ENCODE data around the gene SRP19. TPM values are rescaled to one million over a fixed set of nuclear protein-coding genes. Genes with fewer than 3 reads are reported as not detected.
A peak's percentile ranks its signal among the peaks of the same experiment; 100 is the strongest.
"Not testable (repeated sequence)": the region's sequence is repeated elsewhere in the genome, so short reads cannot be mapped to it uniquely, and the experiment has no call there.

SRP19 gene
- total and polyA plus RNA-seq, 2 experiments from 2014 or later, result 66.6 to 158 TPM

DNA sequence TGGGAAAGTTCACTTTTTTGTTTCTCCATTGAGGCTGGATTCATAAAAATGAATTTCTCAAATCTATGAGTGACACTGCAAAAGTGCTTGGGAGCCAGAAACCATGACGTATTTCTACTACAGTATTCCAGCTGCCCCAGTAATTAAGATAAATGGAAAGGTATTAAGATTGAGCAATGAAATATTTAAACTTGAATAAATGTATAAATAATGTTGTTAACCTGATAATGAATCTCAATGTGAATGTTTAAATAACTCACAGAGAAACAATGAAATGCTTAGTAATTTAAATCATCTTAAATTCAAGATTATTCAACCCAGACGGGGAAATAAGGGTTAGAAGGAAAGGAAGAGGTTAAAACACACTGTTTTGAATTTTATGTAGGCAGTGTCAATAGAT, 11.2 kb upstream of the SRP19 start:
- no peak overlapping the region for H3K9ac ChIP-seq
- H3K27me3 ChIP-seq (replicated peaks; ENCODE audit: insufficient read depth), result no peaks in the 10 kb centered on the region
- H3K36me3 ChIP-seq (ENCODE audit: low read depth), result no peaks in the 10 kb centered on the region
- H3F3A ChIP-seq (ENCODE audit: insufficient read depth), result peaks cover 32% of the 10 kb centered on the region
- in situ Hi-C loops (cut with MboI), result no loop called here
- no peaks in the 10 kb centered on the region for H3K79me2 ChIP-seq (ENCODE audit: insufficient read depth)
- no peak overlapping the region for H3K4me3 ChIP-seq
- H2AFZ ChIP-seq, result no peak overlapping the region
- no peak for DNase-seq
- H4K20me1 ChIP-seq (ENCODE audit: insufficient read depth), result no peaks in the 10 kb centered on the region
- no peaks in the 10 kb centered on the region for H3K4me1 ChIP-seq (ENCODE audit: insufficient read depth)
- TF ChIP-seq EZH2 (IDR thresholded peaks at IDR 0.05; ENCODE audit: insufficient read depth, poor library complexity, severe bottlenecking), result no peak
- no peak for TF ChIP-seq EZH2phosphoT487 (IDR thresholded peaks at IDR 0.05; ENCODE audit: insufficient read depth, low read depth)
- no peak overlapping the region for H3K27ac ChIP-seq
- H3K9me3 ChIP-seq (ENCODE audit: low read depth), result no peaks in the 10 kb centered on the region
- H3K9me2 ChIP-seq (ENCODE audit: insufficient read depth), result no peaks in the 10 kb centered on the region
- H3K4me2 ChIP-seq (ENCODE audit: unreplicated experiment), result no peak overlapping the region
- 70 to 71% methylated on average over 2 of the region's 2 CpGs for WGBS, 2 experiments (ENCODE audit: low coverage in 1 of 2, low lambda C conversion rate in 2 of 2, missing lambda C conversion rate in 2 of 2)

DNA sequence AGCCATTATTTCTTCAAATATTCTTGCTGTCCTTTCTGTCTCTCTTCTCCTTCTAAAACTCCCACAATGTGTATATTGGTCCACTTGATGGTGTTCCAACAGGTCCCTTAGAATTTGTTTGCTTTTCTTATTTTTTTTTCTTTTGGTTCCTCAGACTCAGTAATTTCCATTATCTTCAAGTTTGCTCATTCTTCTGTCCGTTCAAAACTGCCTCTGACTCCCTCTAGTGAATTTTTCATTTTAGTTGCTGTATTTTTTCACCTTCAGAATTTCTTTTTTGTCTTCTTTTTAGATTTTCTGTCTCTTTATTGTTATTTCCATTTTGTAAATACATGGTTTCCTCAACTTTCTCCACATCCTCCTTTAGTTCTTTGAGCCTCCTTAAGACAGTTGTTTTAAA, 6.4 kb upstream of the SRP19 start:
- in situ Hi-C loops (cut with MboI), result no loop called here
- H3F3A ChIP-seq (ENCODE audit: insufficient read depth), result no peaks in the 10 kb centered on the region
- 21 to 33% methylated on average over 1 of the region's 1 CpG for WGBS, 2 experiments (ENCODE audit: low coverage in 1 of 2, low lambda C conversion rate in 2 of 2, missing lambda C conversion rate in 2 of 2)

DNA sequence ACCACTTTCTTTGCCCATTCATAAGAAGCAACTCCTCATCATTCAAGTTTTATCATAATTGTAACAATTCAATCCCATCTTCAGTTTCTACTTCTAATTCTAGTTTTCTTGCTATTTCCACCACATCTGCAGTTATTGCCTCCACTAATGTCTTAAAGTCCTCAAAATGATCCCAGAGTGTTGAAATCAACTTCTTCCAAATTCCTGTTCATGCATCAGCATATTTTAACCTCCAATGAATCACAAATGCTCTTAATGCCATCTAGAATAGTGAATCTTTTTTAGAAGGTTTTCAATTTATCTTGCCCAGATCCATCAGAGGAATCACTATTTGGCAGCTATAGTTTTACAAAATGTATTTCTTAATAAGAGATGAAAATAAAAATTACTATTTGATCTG, 3.2 kb upstream of the SRP19 start:
- Histone ChIP-seq H2AFZ (no peak overlapping the region), H3K36me3 (ENCODE audit: low read depth) (no peaks in the 10 kb centered on the region)

More for the DNA sequence above, 6.4 kb upstream of the SRP19 start:
- Histone ChIP-seq H3K4me1 (ENCODE audit: insufficient read depth) (peaks cover 12% of the 10 kb centered on the region), H4K20me1 (ENCODE audit: insufficient read depth) (no peaks in the 10 kb centered on the region), H3K27ac (no peak overlapping the region), H2AFZ (no peak overlapping the region), H3K9me3 (ENCODE audit: low read depth) (no peaks in the 10 kb centered on the region), H3K9me2 (ENCODE audit: insufficient read depth) (no peaks in the 10 kb centered on the region), H3K4me3 (no peak overlapping the region), H3K9ac (no peak overlapping the region), H3K36me3 (ENCODE audit: low read depth) (no peaks in the 10 kb centered on the region), H3K79me2 (ENCODE audit: insufficient read depth) (no peaks in the 10 kb centered on the region), H3K4me2 (ENCODE audit: unreplicated experiment) (no peak overlapping the region), H3K27me3 (replicated peaks; ENCODE audit: insufficient read depth) (no peaks in the 10 kb centered on the region)
- TF ChIP-seq EZH2 (IDR thresholded peaks at IDR 0.05; ENCODE audit: insufficient read depth, poor library complexity, severe bottlenecking) (no peak), EZH2phosphoT487 (IDR thresholded peaks at IDR 0.05; ENCODE audit: insufficient read depth, low read depth) (no peak)
- DNase-seq, result no peak

DNA sequence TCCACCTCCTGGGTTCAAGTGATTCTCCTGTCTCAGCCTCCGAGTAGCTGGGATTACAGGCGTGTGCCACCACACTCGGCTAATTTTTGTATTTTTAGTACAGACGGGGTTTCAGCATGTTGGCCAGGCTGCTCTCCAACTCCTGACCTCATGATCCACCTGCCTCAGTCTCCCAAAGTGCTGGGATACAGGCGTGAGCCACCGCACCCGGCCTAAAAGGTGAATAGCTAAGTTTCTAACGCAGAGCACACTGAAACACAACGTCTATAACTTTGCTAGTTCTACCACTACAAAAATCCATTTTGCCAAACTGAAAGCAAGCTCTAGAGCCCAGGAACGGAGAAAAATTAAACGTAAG, 537 bp upstream of the SRP19 start:
- peaks cover 50% of the 10 kb centered on the region for H3K79me2 ChIP-seq (ENCODE audit: insufficient read depth)

More for the DNA sequence above, 3.2 kb upstream of the SRP19 start:
- Histone ChIP-seq H3K9ac (no peak overlapping the region), H3K79me2 (ENCODE audit: insufficient read depth) (peaks cover 23% of the 10 kb centered on the region), H3K9me2 (ENCODE audit: insufficient read depth) (no peaks in the 10 kb centered on the region), H3K27ac (no peak overlapping the region), H3K27me3 (replicated peaks; ENCODE audit: insufficient read depth) (no peaks in the 10 kb centered on the region), H3K9me3 (ENCODE audit: low read depth) (no peaks in the 10 kb centered on the region), H4K20me1 (ENCODE audit: insufficient read depth) (no peaks in the 10 kb centered on the region), H3F3A (ENCODE audit: insufficient read depth) (no peaks in the 10 kb centered on the region), H3K4me3 (no peak overlapping the region), H3K4me2 (ENCODE audit: unreplicated experiment) (no peak overlapping the region), H3K4me1 (ENCODE audit: insufficient read depth) (peaks cover 23% of the 10 kb centered on the region)
- in situ Hi-C loops (cut with MboI), result no loop called here
- TF ChIP-seq EZH2 (IDR thresholded peaks at IDR 0.05; ENCODE audit: insufficient read depth, poor library complexity, severe bottlenecking) (no peak), EZH2phosphoT487 (IDR thresholded peaks at IDR 0.05; ENCODE audit: insufficient read depth, low read depth) (no peak)
- peak; percentile 50 for DNase-seq

DNA sequence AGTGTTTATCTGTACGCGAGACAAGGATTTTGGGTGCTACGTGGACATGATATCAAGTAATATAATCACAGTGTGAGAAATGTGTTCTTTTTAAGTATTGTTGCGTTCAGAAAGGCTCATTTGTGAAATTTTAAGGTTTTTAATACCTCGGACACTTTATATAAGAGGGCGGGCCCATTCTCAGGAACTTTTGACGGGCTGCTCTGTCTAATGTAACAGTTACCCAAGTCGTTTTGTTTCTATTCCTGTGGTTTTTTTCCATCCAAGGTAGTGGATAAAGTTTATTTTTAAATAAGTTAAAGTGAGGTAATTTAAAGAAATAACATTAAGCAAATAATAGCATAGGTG, 525 bp downstream of the SRP19 start:
- H3K4me2 ChIP-seq (ENCODE audit: unreplicated experiment), result peak overlapping the region; percentile 100
- peak overlapping the region; percentile 97 for H3K9ac ChIP-seq
- H3F3A ChIP-seq (ENCODE audit: insufficient read depth), result no peaks in the 10 kb centered on the region
- WGBS, 2 experiments (ENCODE audit: low coverage in 1 of 2, low lambda C conversion rate in 2 of 2, missing lambda C conversion rate in 2 of 2), result 0 to 3% methylated on average over 8 of the region's 8 CpGs
- TF ChIP-seq EZH2phosphoT487 (IDR thresholded peaks at IDR 0.05; ENCODE audit: insufficient read depth, low read depth) (no peak), EZH2 (IDR thresholded peaks at IDR 0.05; ENCODE audit: insufficient read depth, poor library complexity, severe bottlenecking) (no peak)
- peak overlapping the region; percentile 80 for H3K27ac ChIP-seq
- in situ Hi-C loops (cut with MboI), result no loop called here
- H3K79me2 ChIP-seq (ENCODE audit: insufficient read depth), result peaks cover 60% of the 10 kb centered on the region
- no peaks in the 10 kb centered on the region for H3K27me3 ChIP-seq (replicated peaks; ENCODE audit: insufficient read depth)
- peaks cover 27% of the 10 kb centered on the region for H3K4me1 ChIP-seq (ENCODE audit: insufficient read depth)
- H3K9me3 ChIP-seq (ENCODE audit: low read depth), result no peaks in the 10 kb centered on the region
- H4K20me1 ChIP-seq (ENCODE audit: insufficient read depth), result no peaks in the 10 kb centered on the region
- H3K36me3 ChIP-seq (ENCODE audit: low read depth), result peaks cover 28% of the 10 kb centered on the region
- no peaks in the 10 kb centered on the region for H3K9me2 ChIP-seq (ENCODE audit: insufficient read depth)
- DNase-seq, result peak; percentile 36
- peak overlapping the region; percentile 99 for H3K4me3 ChIP-seq
- peak overlapping the region; percentile 96 for H2AFZ ChIP-seq

More for the DNA sequence above, 537 bp upstream of the SRP19 start:
- Histone ChIP-seq H3K4me2 (ENCODE audit: unreplicated experiment) (peak overlapping the region; percentile 83), H3K4me1 (ENCODE audit: insufficient read depth) (peaks cover 35% of the 10 kb centered on the region), H3K36me3 (ENCODE audit: low read depth) (peaks cover 23% of the 10 kb centered on the region), H2AFZ (peak overlapping the region; percentile 96), H3K4me3 (peak overlapping the region; percentile 99), H3K27ac (peak overlapping the region; percentile 80), H3K9ac (peak overlapping the region; percentile 97)
- H3K9me3 ChIP-seq (ENCODE audit: low read depth); in situ Hi-C loops (cut with MboI); H3K9me2 ChIP-seq (ENCODE audit: insufficient read depth); H3F3A ChIP-seq (ENCODE audit: insufficient read depth); H4K20me1 ChIP-seq (ENCODE audit: insufficient read depth); DNase-seq; H3K27me3 ChIP-seq (replicated peaks; ENCODE audit: insufficient read depth): not testable (repeated sequence)
- WGBS, 2 experiments (ENCODE audit: low coverage in 1 of 2, low lambda C conversion rate in 2 of 2, missing lambda C conversion rate in 2 of 2), result 68 to 74% methylated on average over 10 to 11 of the region's 11 CpGs
